Stomach (tissue), 9 donors: ENCODE data around the gene LCLAT1. TPM values are rescaled to one million over a fixed set of nuclear protein-coding genes. Genes with fewer than 3 reads are reported as not detected.
A peak's percentile ranks its signal among the peaks of the same experiment; 100 is the strongest.
"Not testable (repeated sequence)": the region's sequence is repeated elsewhere in the genome, so short reads cannot be mapped to it uniquely, and the experiment has no call there.

Source experiments
- DNase-seq, 2 donors: peaks; one replicate each; pipeline versions ENCODE4 v3.0.0 to v3.0.0-alpha.2; 2013 to 2019
- H3K27ac ChIP-seq, 5 donors: fragments of 200-600 bp in 4 of 5; sonication (generic) in 4 of 5; one replicate each; pipeline ENCODE4 v1.5.1; 2013 to 2019; ENCODE audit warnings: mild to moderate bottlenecking in 1 of 5, moderate library complexity in 1 of 5
- H3K27me3 ChIP-seq, 3 donors: fragments of 200-600 bp; sonication (generic); one replicate each; pipeline ENCODE4 v1.5.1; 2017 to 2019; ENCODE audit warnings: mixed run types in 1 of 3
- H3K36me3 ChIP-seq, 4 donors: fragments of 200-600 bp; sonication (generic); 1 replicate in 3 of 4; 2 replicates in 1 of 4; pipeline ENCODE4 v1.5.1; 2016 to 2019
- H3K4me1 ChIP-seq, 4 donors: fragments of 200-600 bp; sonication (generic); one replicate each; pipeline ENCODE4 v1.5.1; 2016 to 2019
- H3K4me3 ChIP-seq, 4 donors: fragments of 200-600 bp; sonication (generic) in 3 of 4; one replicate each; pipeline ENCODE4 v1.5.1; 2016 to 2019; ENCODE audit warnings: mild to moderate bottlenecking in 1 of 4
- H3K9me3 ChIP-seq, 4 donors: fragments of 200-600 bp; sonication (generic); one replicate each; pipeline ENCODE4 v1.5.1; 2016 to 2019
- CTCF ChIP-seq, 7 experiments: fragments of 450-650 bp in 4 of 7; fragments of 200-600 bp in 3 of 7; sonication (generic) in 3 of 7; IDR thresholded peaks; one replicate each; pipeline ENCODE4 v1.5.1; 2016 to 2019; ENCODE audit warnings: antibody characterized with exemption in 7 of 7, control low read depth in 2 of 7, mild to moderate bottlenecking in 1 of 7
- EP300 ChIP-seq: sonication (generic); formaldehyde crosslinking; IDR thresholded peaks from one replicate; pipeline ENCODE4 v1.6.1; 2017; ENCODE audit warnings: antibody characterized with exemption
- POLR2A ChIP-seq, 4 donors: fragments of 450-650 bp; IDR thresholded peaks; one replicate each; pipeline ENCODE4 v1.6.1; 2016; ENCODE audit warnings: antibody characterized with exemption in 4 of 4, control low read depth in 2 of 4, mild to moderate bottlenecking in 1 of 4, moderate library complexity in 1 of 4
- POLR2AphosphoS5 ChIP-seq, 3 donors: sonication (generic); formaldehyde crosslinking; IDR thresholded peaks; one replicate each; pipeline ENCODE4 v1.6.1; 2016; ENCODE audit warnings: antibody characterized with exemption in 3 of 3
- WGBS, 5 donors: extraction: QIAGEN DNeasy Blood & Tissue Kit in 3 of 5; methylation state at CpG; one replicate each; pipeline versions ENCODE4 v1.1.5 to v1.1.7; 2013 to 2018; 5-methylcytosine and 5-hydroxymethylcytosine counted together
- intact Hi-C: fragments of 100-400 bp; cut with DNase I; formaldehyde crosslinking; loops from one replicate; pipeline ENCODE4 v1.15.1; 2023; ENCODE audit warnings: low total_unique reads
- polyA plus RNA-seq, 3 donors: library from polyadenylated mRNA; stranded (reverse); fragments of 200-250 nt; gene quantifications; one replicate each; pipeline ENCODE4 v1.2.3, GENCODE V29; 2013
- total RNA-seq, 5 donors: library from RNA; depleted of rRNA; stranded (reverse); fragments of >200 nt; gene quantifications; one replicate each; pipeline versions ENCODE4 v1.1.0 to v1.2.3, GENCODE V29; 2014 to 2016
- donor health status: healthy with polysubstance abuse.
- donor health status: Bipolar disorder and iron deficiency.
- donor health status: healthy.

Gene LCLAT1
- total and polyA plus RNA-seq, 8 donors, result 0.76 to 51.3 (median 12.5) TPM

DNA sequence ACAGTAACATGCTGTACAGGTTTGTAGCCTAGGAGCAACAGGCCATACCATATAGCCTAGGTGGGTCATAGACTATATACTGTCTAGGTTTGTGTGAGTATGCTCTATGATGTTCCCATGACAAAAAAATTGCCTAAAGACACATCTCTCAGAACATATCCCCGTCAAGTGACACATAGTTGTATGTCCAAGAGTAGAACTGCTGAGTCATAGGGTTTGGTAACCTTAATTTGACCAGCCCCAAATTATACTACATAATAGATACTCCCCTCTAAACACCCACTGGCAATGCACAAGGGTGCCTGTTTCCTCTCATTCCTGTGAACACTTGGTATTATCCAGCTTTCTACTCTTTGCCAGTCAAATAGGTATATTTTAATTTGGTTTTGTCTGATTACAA lies 161.6 kb downstream of the LCLAT1 start:
- no peak for DNase-seq
- Histone ChIP-seq H3K4me1 (peaks cover 0 to 5% (median 0%) of the 10 kb centered on the region in 4 donors), H3K4me3 (no peak overlapping the region), H3K27ac (no peak overlapping the region), H3K27me3 (no peaks in the 10 kb centered on the region), H3K36me3 (no peaks in the 10 kb centered on the region), H3K9me3 (no peaks in the 10 kb centered on the region)
- intact Hi-C loops, result no loop called here
- no peak for TF ChIP-seq CTCF (IDR thresholded peaks at IDR 0.05)
- no peak for TF ChIP-seq EP300
- TF ChIP-seq POLR2A (IDR thresholded peaks at IDR 0.05), result no peak
- TF ChIP-seq POLR2AphosphoS5 (IDR thresholded peaks at IDR 0.05), result no peak
- WGBS, 5 donors, result 85 to 97% (median 87%) methylated on average over 1 of the region's 1 CpG

GRCh38 chr2:30611583-30611982 lies 164.5 kb downstream of the LCLAT1 start:
- no peak for TF ChIP-seq POLR2A (IDR thresholded peaks at IDR 0.05)
- no peak for TF ChIP-seq EP300
- Histone ChIP-seq H3K27ac (no peak overlapping the region), H3K4me1 (peaks cover 0 to 5% (median 0%) of the 10 kb centered on the region in 4 donors), H3K36me3 (no peaks in the 10 kb centered on the region), H3K27me3 (no peaks in the 10 kb centered on the region), H3K4me3 (no peak overlapping the region), H3K9me3 (no peaks in the 10 kb centered on the region)
- 79 to 93% (median 88%) methylated on average over 4 of the region's 4 CpGs for WGBS, 5 donors
- peak in 1 of 2 donors; percentile 22 for DNase-seq
- intact Hi-C loops, result no loop called here

DNA sequence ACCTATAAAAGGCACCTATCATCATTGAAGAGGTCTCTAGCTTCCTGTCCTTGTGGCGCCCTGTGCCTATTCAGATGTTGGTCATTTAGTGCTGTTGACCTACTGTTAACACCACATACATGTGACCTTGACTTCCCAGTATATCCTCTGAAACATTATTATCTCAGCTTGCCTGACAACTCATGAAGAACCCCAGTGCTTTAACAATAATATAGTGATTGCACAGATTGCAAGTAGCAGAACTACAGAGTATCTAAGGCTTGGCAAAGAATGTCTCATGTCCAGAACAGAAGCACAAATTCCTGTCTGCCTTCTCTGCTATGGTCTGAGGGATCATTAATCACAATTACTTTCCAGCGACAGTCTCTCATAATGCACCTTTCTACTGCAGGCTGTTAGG lies 165.3 kb downstream of the LCLAT1 start:
- Histone ChIP-seq H3K9me3 (no peaks in the 10 kb centered on the region), H3K36me3 (no peaks in the 10 kb centered on the region), H3K4me3 (no peak overlapping the region), H3K4me1 (peaks cover 0 to 5% (median 0%) of the 10 kb centered on the region in 4 donors), H3K27ac (no peak overlapping the region), H3K27me3 (no peaks in the 10 kb centered on the region)
- no peak for TF ChIP-seq POLR2A (IDR thresholded peaks at IDR 0.05)
- no peak for TF ChIP-seq POLR2AphosphoS5 (IDR thresholded peaks at IDR 0.05)
- TF ChIP-seq EP300, result no peak
- no peak for TF ChIP-seq CTCF (IDR thresholded peaks at IDR 0.05)
- WGBS, 5 donors, result 70 to 87% (median 75%) methylated on average over 2 of the region's 2 CpGs
- DNase-seq, result no peak
- intact Hi-C loops, result no loop called here

GRCh38 chr2:30613001-30613400 lies 166.0 kb downstream of the LCLAT1 start:
- H3K9me3 ChIP-seq, result no peaks in the 10 kb centered on the region
- no peaks in the 10 kb centered on the region for H3K27me3 ChIP-seq
- H3K27ac ChIP-seq, result no peak overlapping the region
- no peak overlapping the region for H3K4me3 ChIP-seq
- intact Hi-C loops, result no loop called here
- peaks cover 0 to 5% (median 0%) of the 10 kb centered on the region in 4 donors for H3K4me1 ChIP-seq
- TF ChIP-seq EP300 (no peak), POLR2A (IDR thresholded peaks at IDR 0.05) (no peak), CTCF (IDR thresholded peaks at IDR 0.05) (no peak), POLR2AphosphoS5 (IDR thresholded peaks at IDR 0.05) (no peak)
- H3K36me3 ChIP-seq, result no peaks in the 10 kb centered on the region
- no peak for DNase-seq
- 73 to 86% (median 79%) methylated on average over 2 of the region's 2 CpGs for WGBS, 5 donors

GRCh38 chr2:30614227-30614626 lies 167.2 kb downstream of the LCLAT1 start:
- H3K36me3 ChIP-seq, DNase-seq, H3K27ac ChIP-seq, H3K4me1 ChIP-seq, intact Hi-C loops, H3K4me3 ChIP-seq, H3K9me3 ChIP-seq, H3K27me3 ChIP-seq: not testable (repeated sequence)
- WGBS, 5 donors, result 76 to 100% (median 94%) methylated on average over 1 of the region's 4 CpGs
